GM19025 (cell line): Measurements from ENCODE around the gene PIGB.
"Not testable (repeated sequence)": the region's sequence is repeated elsewhere in the genome, so short reads cannot be mapped to it uniquely, and the experiment has no call there.

ENCODE experiments used
- ATAC-seq: cut with Tn5 transposase; IDR thresholded peaks from one replicate; pipeline ENCODE4 v1.9.1; 2021; ENCODE audit warnings: mild to moderate bottlenecking, low read depth, moderate library complexity; ENCODE audit not compliant: unreplicated experiment

Gene PIGB

GRCh38 chr15:55366981-55367380 lies 48.0 kb downstream of the PIGB start:
- no peak for ATAC-seq

DNA sequence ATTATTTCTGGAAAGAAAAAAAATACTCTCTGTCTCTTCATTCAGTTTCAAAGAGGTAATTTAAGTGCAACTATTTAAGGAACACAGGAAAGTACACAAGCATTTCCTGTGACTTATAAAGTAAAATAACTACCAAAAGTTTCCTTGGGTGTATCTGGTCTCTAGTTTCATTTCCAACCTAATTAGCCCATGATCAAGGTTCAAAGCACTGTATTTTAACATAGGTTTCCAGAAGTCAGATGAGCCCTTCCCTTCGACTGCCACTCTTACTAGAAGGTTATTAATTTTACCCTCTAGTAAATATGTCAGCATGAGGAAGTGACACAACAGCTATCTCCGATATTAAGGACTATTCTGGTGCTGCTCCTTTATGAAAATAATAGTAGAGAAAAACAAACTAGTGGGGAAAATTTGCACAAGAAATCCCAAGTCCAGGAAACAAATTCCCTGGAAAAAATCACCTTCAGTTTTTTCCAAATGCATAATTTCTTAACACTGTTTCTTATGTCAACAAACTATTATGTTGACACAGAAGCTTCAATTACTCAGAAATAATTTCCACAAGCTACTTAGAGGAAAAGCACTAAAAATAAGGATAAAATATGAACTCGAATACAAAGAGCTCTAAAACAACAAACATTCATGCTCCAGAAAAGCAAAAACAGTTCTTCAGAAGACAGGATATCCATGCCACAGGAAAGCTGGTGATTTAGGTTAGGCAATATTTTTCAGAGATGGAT lies 53.8 kb downstream of the PIGB start:
- no peak for ATAC-seq

- ATAC-seq: no peak
Measured at GRCh38 chr15:55379095-55379494, 60.1 kb downstream of the PIGB start.

DNA sequence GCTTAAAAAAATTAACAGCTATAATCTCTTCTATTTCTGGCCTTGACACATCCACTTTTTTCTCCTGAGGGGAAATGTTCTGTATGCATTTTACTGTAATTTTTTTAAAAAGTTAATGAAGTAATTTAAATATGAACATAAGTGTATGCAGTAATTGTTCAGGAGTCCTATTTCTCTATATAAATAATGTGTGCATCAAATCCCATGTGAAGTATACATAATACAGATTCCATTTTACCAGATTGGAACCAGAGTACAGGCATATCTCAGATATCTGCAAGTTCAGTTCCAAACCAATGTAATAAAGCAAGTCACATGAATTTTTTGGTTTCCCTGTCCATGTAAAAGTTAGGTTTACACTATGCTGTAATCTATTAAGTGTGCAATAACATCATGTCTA lies 62.6 kb downstream of the PIGB start:
- no peak for ATAC-seq

- ATAC-seq: no peak
Measured at GRCh38 chr15:55383687-55384086, 64.7 kb downstream of the PIGB start.

GRCh38 chr15:55387027-55387426 lies 68.0 kb downstream of the PIGB start:
- no peak for ATAC-seq

DNA sequence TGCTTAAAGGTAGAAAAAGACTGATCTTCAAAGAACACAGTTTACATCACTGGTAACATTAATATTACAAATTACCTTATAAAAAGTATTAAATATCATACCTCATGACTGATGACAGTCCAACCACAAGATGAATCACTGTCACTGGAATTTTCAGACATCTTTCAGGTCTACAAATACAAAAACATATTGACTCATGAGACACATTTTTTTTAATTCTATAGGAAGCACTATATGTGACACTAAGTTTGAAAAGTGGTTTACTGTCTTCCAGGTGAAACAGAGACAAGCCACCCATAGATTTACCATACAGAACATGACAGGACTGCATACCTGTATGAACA lies 70.2 kb downstream of the PIGB start:
- ATAC-seq: no peak

- no peak for ATAC-seq
Measured at GRCh38 chr15:55394694-55395093, 75.7 kb downstream of the PIGB start.

DNA sequence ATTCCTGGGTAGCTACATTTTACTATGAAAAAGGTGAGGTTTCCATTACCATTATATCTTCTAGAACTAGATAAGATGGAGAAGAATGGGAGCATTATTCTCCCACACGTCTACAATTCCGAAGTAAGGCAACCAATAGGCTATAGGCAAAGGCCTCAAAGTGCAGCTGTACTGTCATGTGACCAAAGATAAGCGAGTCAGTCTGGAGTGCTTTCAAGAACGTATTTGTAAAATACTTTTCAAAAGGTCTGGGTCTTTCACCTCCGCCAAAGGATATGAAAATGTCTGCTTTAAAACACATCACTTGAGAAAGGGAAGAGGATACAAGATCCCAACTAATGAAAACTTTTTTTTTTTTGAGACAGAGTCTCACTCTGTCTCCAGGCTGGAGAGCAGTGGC lies 79.2 kb downstream of the PIGB start:
- ATAC-seq: no peak

DNA sequence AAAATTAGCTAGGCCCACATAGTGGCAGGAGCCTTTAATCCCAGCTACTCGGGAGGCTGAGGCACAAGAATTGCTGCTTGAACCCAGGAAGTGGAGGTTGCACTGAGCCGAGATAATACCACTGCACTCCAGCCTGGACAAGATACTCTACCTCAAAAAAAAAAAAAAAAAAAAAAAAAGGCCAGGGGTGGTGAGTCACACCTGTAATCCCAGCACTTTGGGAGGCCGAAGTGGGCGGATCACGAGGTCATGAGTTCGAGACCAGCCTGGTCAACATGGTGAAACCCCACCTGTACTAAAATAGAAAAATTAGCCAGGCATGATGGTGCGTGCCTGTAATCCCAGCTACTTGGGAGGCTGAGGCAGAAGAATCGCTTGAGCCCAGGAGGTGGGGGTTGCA lies 81.0 kb downstream of the PIGB start:
- ATAC-seq: not testable (repeated sequence)

DNA sequence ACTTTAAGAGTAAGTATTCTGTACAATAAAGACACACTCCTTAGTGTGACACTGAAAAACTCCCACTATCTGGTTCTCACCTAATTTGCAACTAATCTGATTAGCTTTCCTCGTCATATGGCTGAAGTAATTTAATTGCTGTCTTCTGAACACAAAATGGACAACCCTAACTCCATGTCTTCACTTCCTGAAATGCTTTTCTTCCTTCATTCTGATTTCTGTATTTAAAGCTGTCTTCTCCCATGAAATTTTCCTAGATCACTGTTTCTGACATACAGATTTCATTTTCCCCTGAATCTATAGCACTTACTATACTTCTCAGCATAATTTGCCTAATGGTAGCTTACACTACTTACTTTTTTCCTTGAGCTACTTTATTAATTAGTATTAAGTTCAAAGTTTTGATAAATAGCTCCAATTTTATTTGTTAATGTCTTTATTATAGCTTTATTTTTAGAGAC lies 82.8 kb downstream of the PIGB start:
- ATAC-seq: no peak

- no peak for ATAC-seq
Measured at GRCh38 chr15:55402707-55403106, 83.7 kb downstream of the PIGB start.

DNA sequence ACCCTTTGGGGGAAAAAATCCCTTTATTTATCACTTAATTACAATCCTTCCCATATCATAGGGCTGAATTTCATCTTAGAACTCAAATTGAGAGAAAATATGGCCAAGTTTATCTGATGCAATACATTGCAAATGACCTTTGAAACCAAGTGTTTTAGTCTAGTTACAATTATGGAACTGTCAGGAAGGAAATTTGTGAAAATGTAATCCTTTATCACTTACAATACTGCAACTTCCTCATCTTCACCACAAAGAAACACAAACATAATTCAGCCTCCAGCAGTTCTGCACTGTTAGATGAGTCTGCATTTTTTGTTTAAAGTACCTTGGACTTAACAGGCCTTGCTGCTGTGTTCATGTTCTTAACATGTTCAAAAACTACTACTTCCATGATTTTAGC lies 84.5 kb downstream of the PIGB start:
- ATAC-seq: no peak
